Measurements from ENCODE around the gene GSDME. TPM values are rescaled to one million over a fixed set of nuclear protein-coding genes. Genes with fewer than 3 reads are reported as not detected.

Gene GSDME
- total and polyA plus RNA-seq, 12 donors, result 2.6 to 70.6 (median 6.3) TPM

DNA sequence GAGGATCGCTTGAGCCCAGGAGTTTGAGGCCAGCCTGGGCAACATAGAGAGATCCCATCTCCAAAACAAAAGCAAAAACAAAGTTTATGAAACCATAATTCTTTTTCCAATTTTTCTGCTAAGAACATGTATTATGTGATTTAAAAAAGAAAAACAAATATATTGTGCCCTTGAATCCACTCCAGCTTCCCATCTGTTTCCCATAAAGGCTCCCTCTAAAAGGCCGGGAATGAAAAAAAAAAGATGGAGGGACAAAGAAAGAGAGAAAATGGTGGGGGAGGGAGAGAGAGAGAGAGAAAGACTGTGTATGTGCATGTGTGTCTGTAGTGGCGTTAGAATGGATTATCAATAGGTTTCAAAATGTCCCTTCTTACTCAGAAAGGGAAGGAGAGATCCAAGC is 20.5 kb upstream of the GSDME start:
- no peak overlapping the region for H3K27ac ChIP-seq
- no peaks in the 10 kb centered on the region for H3K4me1 ChIP-seq (replicated peaks in 1 of 2)
- no peak overlapping the region for H3K4me3 ChIP-seq
- intact Hi-C loops (cut with DNase I), result no loop called here
- no peaks in the 10 kb centered on the region for H3K9me3 ChIP-seq (replicated peaks in 1 of 3)
- no peak for TF ChIP-seq POLR2A (IDR thresholded peaks at IDR 0.05)
- TF ChIP-seq, protein P1, sequence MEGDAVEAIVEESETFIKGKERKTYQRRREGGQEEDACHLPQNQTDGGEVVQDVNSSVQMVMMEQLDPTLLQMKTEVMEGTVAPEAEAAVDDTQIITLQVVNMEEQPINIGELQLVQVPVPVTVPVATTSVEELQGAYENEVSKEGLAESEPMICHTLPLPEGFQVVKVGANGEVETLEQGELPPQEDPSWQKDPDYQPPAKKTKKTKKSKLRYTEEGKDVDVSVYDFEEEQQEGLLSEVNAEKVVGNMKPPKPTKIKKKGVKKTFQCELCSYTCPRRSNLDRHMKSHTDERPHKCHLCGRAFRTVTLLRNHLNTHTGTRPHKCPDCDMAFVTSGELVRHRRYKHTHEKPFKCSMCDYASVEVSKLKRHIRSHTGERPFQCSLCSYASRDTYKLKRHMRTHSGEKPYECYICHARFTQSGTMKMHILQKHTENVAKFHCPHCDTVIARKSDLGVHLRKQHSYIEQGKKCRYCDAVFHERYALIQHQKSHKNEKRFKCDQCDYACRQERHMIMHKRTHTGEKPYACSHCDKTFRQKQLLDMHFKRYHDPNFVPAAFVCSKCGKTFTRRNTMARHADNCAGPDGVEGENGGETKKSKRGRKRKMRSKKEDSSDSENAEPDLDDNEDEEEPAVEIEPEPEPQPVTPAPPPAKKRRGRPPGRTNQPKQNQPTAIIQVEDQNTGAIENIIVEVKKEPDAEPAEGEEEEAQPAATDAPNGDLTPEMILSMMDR (IDR thresholded peaks at IDR 0.05), result no peak
- DNase-seq, result no peak
- WGBS, 4 donors, result 70 to 80% (median 76%) methylated on average over 3 of the region's 3 CpGs
- H3K36me3 ChIP-seq (replicated peaks in 1 of 2), result no peaks in the 10 kb centered on the region
- H3K27me3 ChIP-seq, result no peaks in the 10 kb centered on the region

DNA sequence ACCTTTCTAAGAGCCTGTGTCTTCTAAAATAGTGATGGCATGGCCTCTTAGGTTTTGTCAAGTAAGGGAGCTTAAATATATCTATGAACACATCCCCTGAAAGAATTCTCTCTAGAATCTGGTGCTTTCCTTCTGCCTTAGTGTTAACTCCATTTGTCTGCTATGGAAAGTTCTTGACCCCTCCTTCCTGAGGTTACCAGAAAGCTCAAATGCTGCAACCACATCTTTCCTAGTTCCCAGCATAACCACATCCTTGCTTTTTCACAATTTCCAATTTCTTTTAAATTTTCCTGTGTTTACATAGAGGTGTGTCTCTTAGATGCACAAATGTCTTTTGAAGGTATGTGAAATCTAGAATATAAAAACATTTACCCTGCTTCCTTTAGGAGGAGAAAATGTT is 16.4 kb upstream of the GSDME start:
- Histone ChIP-seq H3K27ac (no peak overlapping the region), H3K4me1 (replicated peaks in 1 of 2) (no peaks in the 10 kb centered on the region), H3K9me3 (replicated peaks in 1 of 3) (no peaks in the 10 kb centered on the region), H3K36me3 (replicated peaks in 1 of 2) (no peaks in the 10 kb centered on the region), H3K27me3 (no peaks in the 10 kb centered on the region), H3K4me3 (no peak overlapping the region)
- no peak for TF ChIP-seq POLR2A (IDR thresholded peaks at IDR 0.05)
- TF ChIP-seq, protein P1 (IDR thresholded peaks at IDR 0.05), result no peak
- DNase-seq, result no peak
- intact Hi-C loops (cut with DNase I), result no loop called here

DNA sequence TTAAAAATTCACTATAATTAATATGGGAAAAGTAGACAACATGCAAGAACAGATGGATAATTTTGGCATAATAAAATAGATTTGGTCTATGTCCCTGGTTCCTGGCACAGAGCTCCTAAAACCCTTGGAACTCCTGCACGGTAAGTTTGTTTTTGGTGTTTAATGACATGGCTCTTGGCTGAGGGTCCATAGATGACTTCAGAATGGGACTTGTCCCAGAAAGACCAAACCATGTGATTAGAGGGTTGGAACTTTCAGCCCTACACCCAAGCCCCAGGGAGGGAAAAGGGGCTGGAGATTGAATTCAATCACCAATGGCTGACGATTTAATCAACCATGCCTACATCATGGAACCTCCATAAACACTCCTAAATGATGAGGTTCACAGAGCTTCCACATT is 12.6 kb upstream of the GSDME start:
- Histone ChIP-seq H3K27me3 (no peaks in the 10 kb centered on the region), H3K36me3 (replicated peaks in 1 of 2) (no peaks in the 10 kb centered on the region), H3K4me1 (replicated peaks in 1 of 2) (no peaks in the 10 kb centered on the region), H3K4me3 (no peak overlapping the region), H3K9me3 (replicated peaks in 1 of 3) (no peaks in the 10 kb centered on the region), H3K27ac (no peak overlapping the region)
- TF ChIP-seq, protein P1 (IDR thresholded peaks at IDR 0.05), result no peak
- no peak for TF ChIP-seq POLR2A (IDR thresholded peaks at IDR 0.05)
- intact Hi-C loops (cut with DNase I), result no loop called here
- 77 to 83% (median 81%) methylated on average over 2 of the region's 2 CpGs for WGBS, 4 donors
- no peak for DNase-seq

DNA sequence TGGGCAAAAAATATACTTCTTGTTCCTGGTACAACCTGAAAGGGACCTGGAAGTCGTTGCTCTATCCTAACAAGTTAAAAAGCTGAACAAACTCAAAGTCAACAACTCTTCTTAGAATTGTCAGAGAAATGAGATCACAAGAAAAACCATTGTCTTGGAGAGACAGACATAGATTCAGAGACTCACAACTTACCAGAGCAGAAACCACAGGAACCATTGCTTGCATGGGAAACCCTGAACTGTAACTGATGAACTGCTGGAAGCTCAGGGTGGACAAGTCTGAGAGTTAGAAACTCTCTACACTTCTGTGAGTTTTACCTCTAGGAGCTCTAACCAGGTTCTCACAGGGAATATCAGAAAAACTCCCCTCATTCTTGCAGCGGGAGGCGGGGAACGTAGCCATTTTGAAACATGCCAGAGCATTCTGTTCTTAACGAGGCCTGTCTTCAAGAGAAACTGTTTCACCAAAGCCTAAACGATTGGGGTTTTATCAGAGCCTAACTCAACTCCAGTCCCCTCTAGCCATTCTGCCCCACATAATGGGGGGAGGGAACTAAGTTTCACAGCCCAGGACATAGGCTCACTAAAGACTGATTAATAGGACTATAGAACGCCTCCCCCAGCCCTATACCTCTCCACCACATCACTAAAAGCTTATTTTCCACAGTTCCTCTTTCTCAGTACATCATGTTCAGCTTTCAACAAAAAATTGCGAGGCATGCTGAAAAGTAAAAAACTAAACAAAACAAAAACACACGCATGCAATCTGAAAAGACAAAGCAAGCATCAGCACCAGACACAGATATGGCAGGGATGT is 12.0 kb upstream of the GSDME start:
- no peak for DNase-seq
- no peaks in the 10 kb centered on the region for H3K27me3 ChIP-seq
- no peak overlapping the region for H3K27ac ChIP-seq
- no peak for TF ChIP-seq POLR2A (IDR thresholded peaks at IDR 0.05)
- TF ChIP-seq, protein P1 (IDR thresholded peaks at IDR 0.05), result no peak
- no peaks in the 10 kb centered on the region for H3K36me3 ChIP-seq (replicated peaks in 1 of 2)
- WGBS, 4 donors, result 64 to 75% (median 73%) methylated on average over 9 of the region's 9 CpGs
- H3K4me1 ChIP-seq (replicated peaks in 1 of 2), result no peaks in the 10 kb centered on the region
- H3K9me3 ChIP-seq (replicated peaks in 1 of 3), result no peaks in the 10 kb centered on the region
- no peak overlapping the region for H3K4me3 ChIP-seq
- intact Hi-C loops (cut with DNase I), result no loop called here
